ENCODE data around the gene SYCE3. TPM values are rescaled to one million over a fixed set of nuclear protein-coding genes. Genes with fewer than 3 reads are reported as not detected.

The SYCE3 gene
- total RNA-seq, 1 experiment from 2014 or later = not detected

DNA sequence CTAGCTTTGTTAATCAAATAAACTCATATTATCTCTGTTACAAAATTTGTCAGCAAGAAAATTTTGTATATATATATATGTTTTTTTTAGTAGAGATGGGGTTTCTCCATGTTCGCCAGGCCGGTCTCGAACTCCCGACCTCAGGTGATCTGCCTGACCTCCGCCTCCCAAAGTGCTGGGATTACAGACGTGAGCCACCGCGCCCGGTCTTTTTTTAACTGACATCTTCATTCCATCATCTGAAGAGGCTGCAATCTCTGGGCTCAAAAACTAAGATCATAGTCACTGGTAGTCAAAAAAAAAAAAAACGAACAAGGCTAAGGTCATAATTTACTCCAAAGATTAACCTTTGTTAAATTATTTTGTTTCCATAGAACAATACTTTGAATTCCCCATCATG, 22.3 kb downstream of the SYCE3 start:
- peaks cover 7% of the 10 kb centered on the region for H3K4me1 Mint-ChIP-seq (ENCODE audit: low read depth, unreplicated experiment)
- TF ChIP-seq, protein P1, sequence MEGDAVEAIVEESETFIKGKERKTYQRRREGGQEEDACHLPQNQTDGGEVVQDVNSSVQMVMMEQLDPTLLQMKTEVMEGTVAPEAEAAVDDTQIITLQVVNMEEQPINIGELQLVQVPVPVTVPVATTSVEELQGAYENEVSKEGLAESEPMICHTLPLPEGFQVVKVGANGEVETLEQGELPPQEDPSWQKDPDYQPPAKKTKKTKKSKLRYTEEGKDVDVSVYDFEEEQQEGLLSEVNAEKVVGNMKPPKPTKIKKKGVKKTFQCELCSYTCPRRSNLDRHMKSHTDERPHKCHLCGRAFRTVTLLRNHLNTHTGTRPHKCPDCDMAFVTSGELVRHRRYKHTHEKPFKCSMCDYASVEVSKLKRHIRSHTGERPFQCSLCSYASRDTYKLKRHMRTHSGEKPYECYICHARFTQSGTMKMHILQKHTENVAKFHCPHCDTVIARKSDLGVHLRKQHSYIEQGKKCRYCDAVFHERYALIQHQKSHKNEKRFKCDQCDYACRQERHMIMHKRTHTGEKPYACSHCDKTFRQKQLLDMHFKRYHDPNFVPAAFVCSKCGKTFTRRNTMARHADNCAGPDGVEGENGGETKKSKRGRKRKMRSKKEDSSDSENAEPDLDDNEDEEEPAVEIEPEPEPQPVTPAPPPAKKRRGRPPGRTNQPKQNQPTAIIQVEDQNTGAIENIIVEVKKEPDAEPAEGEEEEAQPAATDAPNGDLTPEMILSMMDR (IDR thresholded peaks at IDR 0.05; ENCODE audit: insufficient read depth in 1 of 2, low read depth in 1 of 2, low read length in 1 of 2, severe bottlenecking in 1 of 2, unreplicated experiment in 1 of 2) = no peak
- H3K9me3 Mint-ChIP-seq (ENCODE audit: unreplicated experiment) = no peaks in the 10 kb centered on the region
- ChIA-PET CTCF (interaction anchor here (0.6 to 1.7 kb wide), 3 partner anchors 15 to 26 kb away, joined by 3 to 9 read pairs (median 3); partner anchors contain the start of genes SCO2 and SYCE3), POLR2A (no interaction called here)
- no peaks in the 10 kb centered on the region for H3K27me3 ChIP-seq (replicated peaks; ENCODE audit: control insufficient read depth, insufficient read depth, low read length)
- intact Hi-C loops (cut with micrococcal nuclease; ENCODE audit: unreplicated experiment) = no loop called here
- no peak for DNase-seq
- no peaks in the 10 kb centered on the region for H3K27me3 Mint-ChIP-seq (ENCODE audit: insufficient read depth, unreplicated experiment)
- peaks cover 25% of the 10 kb centered on the region for H3K4me1 ChIP-seq
- H3K36me3 ChIP-seq (ENCODE audit: control insufficient read depth, insufficient read depth, low read length) = no peaks in the 10 kb centered on the region
- peaks cover 6% of the 10 kb centered on the region for H3K36me3 Mint-ChIP-seq (ENCODE audit: insufficient read depth, unreplicated experiment)
- H3K27ac Mint-ChIP-seq (ENCODE audit: unreplicated experiment) = no peak overlapping the region
- no peak overlapping the region for H3K4me3 Mint-ChIP-seq (ENCODE audit: unreplicated experiment)
- no peaks in the 10 kb centered on the region for H3K9me3 ChIP-seq
- BruUV-seq (replicated peaks) = no TSS peak
- no peak overlapping the region for H3K4me3 ChIP-seq (ENCODE audit: low read depth, low read length)

DNA sequence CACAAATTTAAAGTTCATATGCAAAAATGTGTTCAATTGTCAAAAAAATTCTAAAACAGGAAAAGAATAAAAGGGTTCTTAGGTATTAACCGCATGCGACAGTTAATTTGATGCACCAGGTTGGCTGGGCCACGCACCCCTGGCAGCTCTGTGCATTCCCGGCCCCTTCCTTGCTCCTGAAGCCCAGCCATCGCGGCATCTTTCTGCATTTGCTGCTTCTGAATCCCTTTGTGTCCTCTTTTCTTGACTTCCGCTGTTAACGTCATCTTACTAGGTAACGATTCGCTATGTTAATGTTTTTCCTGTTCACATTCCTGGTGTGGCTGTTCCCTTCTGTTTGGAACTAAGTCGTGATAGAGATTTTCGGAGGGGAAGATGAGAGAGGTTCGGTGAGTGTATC, 25.0 kb downstream of the SYCE3 start:
- Histone ChIP-seq H3K36me3 (ENCODE audit: control insufficient read depth, insufficient read depth, low read length) (no peaks in the 10 kb centered on the region), H3K4me3 (ENCODE audit: low read depth, low read length) (no peak overlapping the region), H3K27me3 (replicated peaks; ENCODE audit: control insufficient read depth, insufficient read depth, low read length) (no peaks in the 10 kb centered on the region), H3K4me1 (peaks cover 45% of the 10 kb centered on the region), H3K9me3 (no peaks in the 10 kb centered on the region)
- Mint-ChIP-seq H3K4me3 (ENCODE audit: unreplicated experiment) (no peak overlapping the region), H3K4me1 (ENCODE audit: low read depth, unreplicated experiment) (peaks cover 28% of the 10 kb centered on the region), H3K27me3 (ENCODE audit: insufficient read depth, unreplicated experiment) (no peaks in the 10 kb centered on the region), H3K27ac (ENCODE audit: unreplicated experiment) (peak overlapping the region; percentile 2), H3K36me3 (ENCODE audit: insufficient read depth, unreplicated experiment) (peaks cover 1% of the 10 kb centered on the region), H3K9me3 (ENCODE audit: unreplicated experiment) (no peaks in the 10 kb centered on the region)
- no TSS peak for BruUV-seq (replicated peaks)
- TF ChIP-seq, protein P1 (IDR thresholded peaks at IDR 0.05; ENCODE audit: insufficient read depth in 1 of 2, low read depth in 1 of 2, low read length in 1 of 2, severe bottlenecking in 1 of 2, unreplicated experiment in 1 of 2) = no peak
- ChIA-PET CTCF (no interaction called here), POLR2A (interaction anchor here (0.6 kb wide), 1 partner anchor 12 kb away, joined by 3 read pairs; the partner anchor contains the start of gene SCO2)
- DNase-seq = no peak
- intact Hi-C loops (cut with micrococcal nuclease; ENCODE audit: unreplicated experiment) = no loop called here

DNA sequence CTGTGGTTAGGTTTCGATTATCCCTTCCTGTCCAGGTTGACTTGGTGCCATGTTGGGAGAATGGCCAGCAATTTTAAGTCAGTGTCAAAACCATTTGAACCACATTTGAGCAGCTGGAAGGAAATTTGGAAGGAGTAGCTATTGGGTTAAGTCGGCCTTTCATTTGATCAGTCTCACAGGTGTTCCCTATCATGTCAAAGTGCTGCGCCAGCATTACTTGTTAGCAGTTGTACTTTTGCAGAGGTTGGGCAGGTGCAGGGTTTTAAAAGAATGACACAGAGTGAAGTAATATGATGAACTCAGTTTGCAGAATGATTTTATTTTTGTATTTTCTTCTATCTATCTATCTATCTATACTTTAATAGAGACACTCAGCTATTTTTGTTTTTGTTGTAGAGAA, 26.5 kb downstream of the SYCE3 start:
- Mint-ChIP-seq H3K4me3 (ENCODE audit: unreplicated experiment) (no peak overlapping the region), H3K36me3 (ENCODE audit: insufficient read depth, unreplicated experiment) (peaks cover 15% of the 10 kb centered on the region), H3K27me3 (ENCODE audit: insufficient read depth, unreplicated experiment) (no peaks in the 10 kb centered on the region), H3K27ac (ENCODE audit: unreplicated experiment) (no peak overlapping the region), H3K4me1 (ENCODE audit: low read depth, unreplicated experiment) (peaks cover 32% of the 10 kb centered on the region), H3K9me3 (ENCODE audit: unreplicated experiment) (no peaks in the 10 kb centered on the region)
- intact Hi-C loops (cut with micrococcal nuclease; ENCODE audit: unreplicated experiment) = no loop called here
- BruUV-seq (replicated peaks) = no TSS peak
- DNase-seq = no peak
- ChIA-PET POLR2A (interaction anchor here (0.7 kb wide), 1 partner anchor 9 kb away, joined by 11 read pairs; the partner anchor contains the start of gene KLHDC7B), CTCF (interaction anchor here (1.2 kb wide), 1 partner anchor 10 kb away, joined by 3 read pairs; no protein-coding TSS in a partner anchor)
- no peaks in the 10 kb centered on the region for H3K36me3 ChIP-seq (ENCODE audit: control insufficient read depth, insufficient read depth, low read length)
- H3K4me1 ChIP-seq = peaks cover 52% of the 10 kb centered on the region
- H3K27me3 ChIP-seq (replicated peaks; ENCODE audit: control insufficient read depth, insufficient read depth, low read length) = no peaks in the 10 kb centered on the region
- no peak overlapping the region for H3K4me3 ChIP-seq (ENCODE audit: low read depth, low read length)
- H3K9me3 ChIP-seq = no peaks in the 10 kb centered on the region
- TF ChIP-seq, protein P1 (IDR thresholded peaks at IDR 0.05; ENCODE audit: insufficient read depth in 1 of 2, low read depth in 1 of 2, low read length in 1 of 2, severe bottlenecking in 1 of 2, unreplicated experiment in 1 of 2) = no peak

All from Caco-2 (cell line).